Ishikawa (cell line): Measurements from ENCODE around the gene CACNA1C.

Experiments used
- CEBPB ChIP-seq: IDR thresholded peaks from 2 replicates; pipeline ENCODE4 v1.6.1; 2012
- CREB1 ChIP-seq: IDR thresholded peaks from 2 replicates; pipeline ENCODE4 v1.6.1; 2012; ENCODE audit warnings: low read depth
- EP300 ChIP-seq: IDR thresholded peaks from 2 replicates; pipeline ENCODE4 v1.6.1; 2012; ENCODE audit warnings: borderline replicate concordance
- MAX ChIP-seq: IDR thresholded peaks from 2 replicates; pipeline ENCODE4 v1.6.1; 2012
- TAF1 ChIP-seq: IDR thresholded peaks from 2 replicates; pipeline ENCODE4 v1.6.1; 2012; ENCODE audit warnings: low read depth, mild to moderate bottlenecking
- TEAD4 ChIP-seq: IDR thresholded peaks from 2 replicates; pipeline ENCODE4 v1.6.1; 2012
- YY1 ChIP-seq: IDR thresholded peaks from 2 replicates; pipeline ENCODE4 v1.6.1; 2012; ENCODE audit warnings: low read depth
- ZBTB7A ChIP-seq: IDR thresholded peaks from 2 replicates; pipeline ENCODE4 v1.6.1; 2012; ENCODE audit warnings: low read depth

- TF ChIP-seq TEAD4 (no peak), EP300 (no peak), CREB1 (no peak), TAF1 (no peak), YY1 (no peak), ZBTB7A (no peak), CEBPB (no peak), MAX (no peak)
Observed at GRCh38 chr12:2385529-2385928, 332.7 kb downstream of the CACNA1C start.
